ENCODE data around the gene CLPTM1L. TPM values are rescaled to one million over a fixed set of nuclear protein-coding genes. Genes with fewer than 3 reads are reported as not detected.

Gene CLPTM1L
- total RNA-seq, 2 donors from 2014 or later: 68.0 to 89.4 TPM

GRCh38 chr5:1357946-1358725, 13.2 kb upstream of the CLPTM1L start:
- no peak overlapping the region for H3K27ac Mint-ChIP-seq
- H3K27me3 Mint-ChIP-seq (ENCODE audit: insufficient read depth): no peaks in the 10 kb centered on the region
- no peaks in the 10 kb centered on the region for H3K36me3 ChIP-seq (ENCODE audit: control insufficient read depth, insufficient read depth, low read length)
- TF ChIP-seq CTCF (conservative IDR thresholded peaks at IDR 0.05): no peak
- no peaks in the 10 kb centered on the region for H3K4me1 ChIP-seq (ENCODE audit: control insufficient read depth, insufficient read depth, low read length)
- H3K9ac ChIP-seq (ENCODE audit: extremely low read depth, low read length, poor library complexity, severe bottlenecking): no peak overlapping the region
- H3K9me3 ChIP-seq (ENCODE audit: control insufficient read depth, low read length): no peaks in the 10 kb centered on the region
- no peak for DNase-seq
- H3K4me3 ChIP-seq (ENCODE audit: low read length): no peak overlapping the region
- H3K27me3 ChIP-seq (ENCODE audit: control insufficient read depth, insufficient read depth, low read length, poor library complexity, severe bottlenecking): no peaks in the 10 kb centered on the region
- no peaks in the 10 kb centered on the region for H3K36me3 Mint-ChIP-seq (ENCODE audit: low read depth)
- H3K27ac ChIP-seq (ENCODE audit: low read depth, low read length): no peak overlapping the region
- 90 to 92% methylated on average over 17 to 25 of the region's 25 CpGs for WGBS, 2 experiments (ENCODE audit: insufficient coverage in 1 of 2, insufficient read length in 1 of 2)
- no peak overlapping the region for H3K4me3 Mint-ChIP-seq
- H3K9me3 Mint-ChIP-seq: no peaks in the 10 kb centered on the region
- H3K4me1 Mint-ChIP-seq: no peaks in the 10 kb centered on the region

- Histone ChIP-seq H3K27me3 (ENCODE audit: control insufficient read depth, insufficient read depth, low read length, poor library complexity, severe bottlenecking) (no peaks in the 10 kb centered on the region), H3K36me3 (ENCODE audit: control insufficient read depth, insufficient read depth, low read length) (no peaks in the 10 kb centered on the region), H3K27ac (ENCODE audit: low read depth, low read length) (no peak overlapping the region), H3K9me3 (ENCODE audit: control insufficient read depth, low read length) (no peaks in the 10 kb centered on the region), H3K4me3 (ENCODE audit: low read length) (no peak overlapping the region), H3K9ac (ENCODE audit: extremely low read depth, low read length, poor library complexity, severe bottlenecking) (no peak overlapping the region), H3K4me1 (ENCODE audit: control insufficient read depth, insufficient read depth, low read length) (no peaks in the 10 kb centered on the region)
- H3K4me3 Mint-ChIP-seq: no peak overlapping the region
- H3K36me3 Mint-ChIP-seq (ENCODE audit: low read depth): no peaks in the 10 kb centered on the region
- H3K9me3 Mint-ChIP-seq: no peaks in the 10 kb centered on the region
- TF ChIP-seq CTCF (conservative IDR thresholded peaks at IDR 0.05): no peak
- 88 to 93% methylated on average over 20 to 28 of the region's 28 CpGs for WGBS, 2 experiments (ENCODE audit: insufficient coverage in 1 of 2, insufficient read length in 1 of 2)
- H3K27ac Mint-ChIP-seq: no peak overlapping the region
- no peak for DNase-seq
- H3K27me3 Mint-ChIP-seq (ENCODE audit: insufficient read depth): no peaks in the 10 kb centered on the region
- H3K4me1 Mint-ChIP-seq: no peaks in the 10 kb centered on the region
These were observed 12.2 kb upstream of the CLPTM1L start for GRCh38 chr5:1356873-1357787.

DNA sequence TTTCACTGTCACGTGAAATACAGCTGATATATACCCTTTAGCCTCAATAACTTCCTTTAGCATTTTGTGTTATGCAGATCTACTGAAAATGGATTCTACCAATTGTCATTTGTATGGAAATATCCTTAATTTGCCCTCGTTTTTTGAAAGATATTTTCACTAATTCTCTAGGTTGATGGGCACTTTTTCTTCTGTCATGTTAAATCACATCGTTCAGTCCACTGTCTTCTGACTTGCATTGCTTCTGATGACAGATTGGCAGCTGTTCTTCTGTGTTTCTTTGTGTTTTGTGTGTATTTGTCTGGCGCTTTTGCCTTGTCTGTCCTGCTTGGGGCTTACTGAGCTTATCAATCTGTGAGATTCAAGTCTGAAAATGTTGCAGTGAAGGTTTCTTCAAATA, 9.7 kb upstream of the CLPTM1L start:
- no peaks in the 10 kb centered on the region for H3K4me1 ChIP-seq (ENCODE audit: control insufficient read depth, insufficient read depth, low read length)
- H3K4me3 ChIP-seq (ENCODE audit: low read length): no peak overlapping the region
- H3K27ac Mint-ChIP-seq: no peak overlapping the region
- H3K4me3 Mint-ChIP-seq: no peak overlapping the region
- H3K9me3 ChIP-seq (ENCODE audit: control insufficient read depth, low read length): no peaks in the 10 kb centered on the region
- no peaks in the 10 kb centered on the region for H3K9me3 Mint-ChIP-seq
- 47 to 50% methylated on average over 2 to 4 of the region's 4 CpGs for WGBS, 2 experiments (ENCODE audit: insufficient coverage in 1 of 2, insufficient read length in 1 of 2)
- no peak for DNase-seq
- H3K27ac ChIP-seq (ENCODE audit: low read depth, low read length): no peak overlapping the region
- H3K36me3 ChIP-seq (ENCODE audit: control insufficient read depth, insufficient read depth, low read length): no peaks in the 10 kb centered on the region
- no peaks in the 10 kb centered on the region for H3K4me1 Mint-ChIP-seq
- no peaks in the 10 kb centered on the region for H3K27me3 ChIP-seq (ENCODE audit: control insufficient read depth, insufficient read depth, low read length, poor library complexity, severe bottlenecking)
- no peak overlapping the region for H3K9ac ChIP-seq (ENCODE audit: extremely low read depth, low read length, poor library complexity, severe bottlenecking)
- TF ChIP-seq CTCF (conservative IDR thresholded peaks at IDR 0.05): no peak
- no peaks in the 10 kb centered on the region for H3K36me3 Mint-ChIP-seq (ENCODE audit: low read depth)
- H3K27me3 Mint-ChIP-seq (ENCODE audit: insufficient read depth): no peaks in the 10 kb centered on the region

Measured in endodermal cell (in vitro differentiated cells).